K562 (cell line): ENCODE data around the gene AJAP1. TPM values are rescaled to one million over a fixed set of nuclear protein-coding genes. Genes with fewer than 3 reads are reported as not detected.
A peak's percentile ranks its signal among the peaks of the same experiment; 100 is the strongest.

Experiments
- CC2D1A ChIP-seq: fragments of 450-650 bp; IDR thresholded peaks from 2 replicates; pipeline ENCODE4 v1.6.1; 2017; ENCODE audit warnings: mild to moderate bottlenecking
- CTCFL ChIP-seq: IDR thresholded peaks from 2 replicates; pipeline ENCODE4 v1.6.1; 2011; ENCODE audit warnings: borderline replicate concordance, low read depth, mild to moderate bottlenecking, moderate library complexity, low read length; ENCODE audit not compliant: insufficient read depth, poor library complexity, severe bottlenecking
- ELF2 ChIP-seq: fragments of 250-450 bp; sonication (Bioruptor Pico); IDR thresholded peaks from 2 replicates; pipeline ENCODE4 v1.5.0; 2021; ENCODE audit warnings: mild to moderate bottlenecking
- HINFP ChIP-seq: fragments of 450-650 bp; conservative IDR thresholded peaks from 2 replicates; pipeline ENCODE4 v1.6.1; 2016; ENCODE audit warnings: missing genetic modification characterization, low read depth, mild to moderate bottlenecking, control low read depth, missing compliant biosample characterization
- NELFE ChIP-seq: IDR thresholded peaks from 2 replicates; pipeline ENCODE4 v1.6.1; 2011; ENCODE audit warnings: mild to moderate bottlenecking; ENCODE audit not compliant: insufficient read depth, insufficient read length
- PKNOX1 ChIP-seq: fragments of 450-650 bp; IDR thresholded peaks from 2 replicates; pipeline ENCODE4 v1.6.1; 2016
- RB1 ChIP-seq: fragments of 450-650 bp; IDR thresholded peaks from 2 replicates; pipeline ENCODE4 v1.6.1; 2017; ENCODE audit warnings: low read depth, mild to moderate bottlenecking
- SMC3 ChIP-seq: conservative IDR thresholded peaks from 2 replicates; pipeline ENCODE4 v1.6.1; 2011; ENCODE audit warnings: low read depth, low read length, improper control_type of control experiment; ENCODE audit not compliant: insufficient read depth
- ZNF740 ChIP-seq, 3 experiments: fragments of 200-800 bp in 1 of 3; sonication (Bioruptor generic) in 1 of 3; sonication (generic) in 1 of 3; formaldehyde crosslinking in 1 of 3; IDR thresholded peaks; 2 replicates each; pipeline versions ENCODE4 v1.6.1 to v1.8.0; 2016 to 2022; ENCODE audit warnings: mild to moderate bottlenecking in 2 of 3, missing compliant biosample characterization in 2 of 3, missing genetic modification characterization in 2 of 3, missing genetic modification reagents in 1 of 3
- polyA plus RNA-seq, 8 experiments: library from polyadenylated mRNA; depleted of rRNA in 4 of 8; stranded (reverse) in 5 of 8; unstranded in 3 of 8; fragments of >200 nt; fragmentation: Nextera tagmentation in 2 of 8; fragmentation: Illumina TruSeq in 1 of 8; extraction: Ambion mirVana in 2 of 8; extraction: Trizol in 1 of 8; gene quantifications; 2 replicates each; pipeline versions ENCODE4 v1.2.1 to v1.2.3, GENCODE V29; 2011 to 2014; ENCODE audit warnings: inconsistent platforms in 1 of 8, missing spikeins in 1 of 8
- total RNA-seq, 7 experiments: library from RNA; depleted of rRNA in 6 of 7; stranded (reverse); fragments of >200 nt in 6 of 7; fragmentation: Illumina TruSeq in 2 of 7; extraction: Trizol in 2 of 7; gene quantifications; 2 replicates each; pipeline versions ENCODE4 v1.2.1 to v1.2.3, GENCODE V29; 2011 to 2021; ENCODE audit warnings: low replicate concordance in 1 of 7
- TF ChIP-seq, protein P1 (sequence below): fragments of 450-650 bp; IDR thresholded peaks from 2 replicates; pipeline ENCODE4 v1.6.1; 2017; ENCODE audit warnings: antibody characterized with exemption

AJAP1 gene
- total and polyA plus RNA-seq, 9 of the 15 experiments (the other 6 are each of a cell fraction or from before 2014, with no cell fraction given): not detected

DNA sequence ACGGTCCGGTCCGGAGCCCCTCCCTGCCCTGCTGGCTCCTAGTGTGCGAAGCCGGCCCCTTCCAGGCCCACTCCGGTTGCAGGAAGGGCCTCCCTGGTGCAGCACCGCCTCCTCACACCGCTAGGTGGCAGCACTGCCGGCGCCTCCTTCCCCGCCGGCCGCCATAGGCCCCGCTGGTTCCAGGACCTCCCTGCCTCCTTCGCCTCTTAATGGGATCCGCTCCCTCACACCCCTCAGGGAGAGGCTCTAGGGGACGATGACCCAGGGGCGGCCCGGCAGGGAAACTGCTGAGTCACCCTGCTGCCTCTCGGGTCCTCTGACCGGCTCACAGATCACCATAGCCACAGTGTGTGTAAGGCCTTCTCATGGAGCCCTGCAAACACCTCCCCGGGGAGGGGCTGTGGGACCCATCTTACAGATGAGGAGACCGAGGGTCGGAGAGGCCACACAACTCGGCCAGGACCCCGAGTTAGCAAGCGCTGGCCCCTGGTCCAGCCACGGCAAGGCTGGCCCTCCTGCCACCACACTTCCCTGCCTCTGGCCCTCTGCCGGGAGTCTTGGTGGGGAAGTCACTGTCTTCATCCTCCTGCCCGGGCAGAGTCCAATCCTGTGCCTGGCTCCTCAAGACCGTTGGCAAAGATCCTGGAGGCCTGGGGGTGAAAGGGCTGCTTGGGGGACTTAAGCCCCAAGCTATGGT is 1.6 kb upstream of the AJAP1 start (continued):
- TF ChIP-seq HINFP (tag) (0 out of 2 replicates have a peak, but pooled peaks have one; percentile 23), CTCFL (peak; percentile 85), ELF2 (no peak), CC2D1A (peak; percentile 38; the same call in 1 of the 2 replicates), PKNOX1 (no peak), NELFE (no peak), RB1 (peak; percentile 48; the same call in 1 of the 2 replicates), SMC3 (peak; percentile 72), ZNF740 (CRISPR knock-in tag; IDR thresholded peaks at IDR 0.05) (no peak), ZNF740 (tag; IDR thresholded peaks at IDR 0.05) (no peak)
- TF ChIP-seq, protein P1, sequence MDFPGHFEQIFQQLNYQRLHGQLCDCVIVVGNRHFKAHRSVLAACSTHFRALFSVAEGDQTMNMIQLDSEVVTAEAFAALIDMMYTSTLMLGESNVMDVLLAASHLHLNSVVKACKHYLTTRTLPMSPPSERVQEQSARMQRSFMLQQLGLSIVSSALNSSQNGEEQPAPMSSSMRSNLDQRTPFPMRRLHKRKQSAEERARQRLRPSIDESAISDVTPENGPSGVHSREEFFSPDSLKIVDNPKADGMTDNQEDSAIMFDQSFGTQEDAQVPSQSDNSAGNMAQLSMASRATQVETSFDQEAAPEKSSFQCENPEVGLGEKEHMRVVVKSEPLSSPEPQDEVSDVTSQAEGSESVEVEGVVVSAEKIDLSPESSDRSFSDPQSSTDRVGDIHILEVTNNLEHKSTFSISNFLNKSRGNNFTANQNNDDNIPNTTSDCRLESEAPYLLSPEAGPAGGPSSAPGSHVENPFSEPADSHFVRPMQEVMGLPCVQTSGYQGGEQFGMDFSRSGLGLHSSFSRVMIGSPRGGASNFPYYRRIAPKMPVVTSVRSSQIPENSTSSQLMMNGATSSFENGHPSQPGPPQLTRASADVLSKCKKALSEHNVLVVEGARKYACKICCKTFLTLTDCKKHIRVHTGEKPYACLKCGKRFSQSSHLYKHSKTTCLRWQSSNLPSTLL: 0 out of 2 replicates have a peak, but pooled peaks have one; percentile 57
- TF ChIP-seq, all 486 proteins: peak for 14
